AG09309 (cell line): ENCODE data around the gene MARCKS.

Source experiments
- DNase-seq: peaks from one replicate; pipeline ENCODE4 v3.0.0-alpha.2; 2010; ENCODE audit warnings: low read depth
- H3K4me3 ChIP-seq: 2 replicates; pipeline ENCODE4 v1.5.1; 2011; ENCODE audit warnings: mild to moderate bottlenecking, low read depth, low read length, moderate library complexity; ENCODE audit not compliant: control insufficient read depth
- CTCF ChIP-seq: IDR thresholded peaks from 2 replicates; pipeline ENCODE4 v1.5.1; 2011; ENCODE audit warnings: mild to moderate bottlenecking, low read depth, low read length, inconsistent platforms; ENCODE audit not compliant: insufficient read depth, control insufficient read depth; ENCODE audit errors: missing control alignments

MARCKS gene

GRCh38 chr6:113856625-113857555 lies at the start of gene MARCKS:
TSS of gene MARCKS (plus strand) at chr6:113857345. CDS start at chr6:113857746, 401 bp downstream.
- TF ChIP-seq CTCF, result no peak
- H3K4me3 ChIP-seq, result peak within 1 kb of the TSS; percentile 58
- peak; percentile 75 for DNase-seq

GRCh38 chr6:113809826-113810225 lies 47.3 kb upstream of the MARCKS start:
- no peak for TF ChIP-seq CTCF
- DNase-seq, result no peak
- no peak overlapping the region for H3K4me3 ChIP-seq

GRCh38 chr6:113813142-113813541 lies 44.0 kb upstream of the MARCKS start:
- no peak overlapping the region for H3K4me3 ChIP-seq
- peak; percentile 61 for DNase-seq
- TF ChIP-seq CTCF, result no peak

- TF ChIP-seq CTCF, result no peak
- no peak for DNase-seq
- no peak overlapping the region for H3K4me3 ChIP-seq
These were observed 38.6 kb upstream of the MARCKS start for GRCh38 chr6:113818578-113818977.

- no peak for DNase-seq
- H3K4me3 ChIP-seq, result no peak overlapping the region
- no peak for TF ChIP-seq CTCF
These were observed 37.8 kb upstream of the MARCKS start for GRCh38 chr6:113819169-113819830.

GRCh38 chr6:113820761-113821160 lies 36.4 kb upstream of the MARCKS start:
- DNase-seq, result no peak
- TF ChIP-seq CTCF, result no peak
- no peak overlapping the region for H3K4me3 ChIP-seq
